Esophagus squamous epithelium (tissue), 4 donors: ENCODE measurements around the gene RRAD.

Experiments used
- POLR2A ChIP-seq, 4 donors: fragments of 450-650 bp; IDR thresholded peaks; one replicate each; pipeline ENCODE4 v1.6.1; 2017; ENCODE audit warnings: antibody characterized with exemption in 4 of 4, mild to moderate bottlenecking in 4 of 4, moderate library complexity in 3 of 4
- TF ChIP-seq, protein P1 (sequence below), 6 experiments: fragments of 450-650 bp in 4 of 6; fragments of 200-600 bp in 2 of 6; sonication (generic) in 2 of 6; IDR thresholded peaks; one replicate each; pipeline ENCODE4 v1.5.1; 2016 to 2019; ENCODE audit warnings: antibody characterized with exemption in 6 of 6, mild to moderate bottlenecking in 4 of 6, moderate library complexity in 4 of 6

DNA sequence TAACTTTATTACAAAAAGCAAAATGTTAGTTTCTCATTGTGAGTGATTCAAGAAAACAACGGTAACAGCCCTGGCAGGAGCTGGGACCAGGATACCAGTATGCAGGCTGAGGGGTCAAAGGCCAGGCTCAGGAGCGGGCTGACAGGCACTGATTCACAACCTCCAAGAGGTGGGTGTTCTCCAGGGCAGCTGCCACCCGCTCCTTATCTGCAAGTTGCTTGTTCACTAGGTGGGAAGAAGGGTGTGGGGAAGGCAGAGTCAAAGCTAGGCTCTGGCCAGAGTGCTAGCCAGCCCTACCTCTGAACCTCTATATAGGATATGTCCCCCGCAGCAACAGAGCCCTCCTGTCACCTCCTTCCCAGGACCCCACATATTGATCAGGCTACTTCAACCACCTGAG lies 6.7 kb upstream of the RRAD start:
- TF ChIP-seq, protein P1, sequence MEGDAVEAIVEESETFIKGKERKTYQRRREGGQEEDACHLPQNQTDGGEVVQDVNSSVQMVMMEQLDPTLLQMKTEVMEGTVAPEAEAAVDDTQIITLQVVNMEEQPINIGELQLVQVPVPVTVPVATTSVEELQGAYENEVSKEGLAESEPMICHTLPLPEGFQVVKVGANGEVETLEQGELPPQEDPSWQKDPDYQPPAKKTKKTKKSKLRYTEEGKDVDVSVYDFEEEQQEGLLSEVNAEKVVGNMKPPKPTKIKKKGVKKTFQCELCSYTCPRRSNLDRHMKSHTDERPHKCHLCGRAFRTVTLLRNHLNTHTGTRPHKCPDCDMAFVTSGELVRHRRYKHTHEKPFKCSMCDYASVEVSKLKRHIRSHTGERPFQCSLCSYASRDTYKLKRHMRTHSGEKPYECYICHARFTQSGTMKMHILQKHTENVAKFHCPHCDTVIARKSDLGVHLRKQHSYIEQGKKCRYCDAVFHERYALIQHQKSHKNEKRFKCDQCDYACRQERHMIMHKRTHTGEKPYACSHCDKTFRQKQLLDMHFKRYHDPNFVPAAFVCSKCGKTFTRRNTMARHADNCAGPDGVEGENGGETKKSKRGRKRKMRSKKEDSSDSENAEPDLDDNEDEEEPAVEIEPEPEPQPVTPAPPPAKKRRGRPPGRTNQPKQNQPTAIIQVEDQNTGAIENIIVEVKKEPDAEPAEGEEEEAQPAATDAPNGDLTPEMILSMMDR (IDR thresholded peaks at IDR 0.05): no peak
- TF ChIP-seq POLR2A (IDR thresholded peaks at IDR 0.05): no peak
